ENCODE data around the gene RNF207.
"Not testable (repeated sequence)": the region's sequence is repeated elsewhere in the genome, so short reads cannot be mapped to it uniquely, and the experiment has no call there.

RNF207 gene

GRCh38 chr1:6206520-6206855 is 569 bp downstream of the RNF207 start:
- no peak for DNase-seq

- DNase-seq: no peak
These were observed 1.4 kb downstream of the RNF207 start for GRCh38 chr1:6207075-6207885.

- DNase-seq: no peak
These were observed 2.0 kb downstream of the RNF207 start for GRCh38 chr1:6207921-6208320.

- peak; percentile 25 for DNase-seq
These were observed 3.1 kb downstream of the RNF207 start for GRCh38 chr1:6208723-6209660.

GRCh38 chr1:6209661-6210580 is 4.0 kb downstream of the RNF207 start:
- peak; percentile 25 for DNase-seq

- no peak for DNase-seq
These were observed 4.9 kb downstream of the RNF207 start for GRCh38 chr1:6210591-6211355.

GRCh38 chr1:6211731-6212130 is 5.8 kb downstream of the RNF207 start:
- DNase-seq: no peak

GRCh38 chr1:6212193-6212959 is 6.5 kb downstream of the RNF207 start:
- no peak for DNase-seq

- no peak for DNase-seq
These were observed 12.7 kb downstream of the RNF207 start for GRCh38 chr1:6218375-6219164.

- DNase-seq: not testable (repeated sequence)
These were observed 13.7 kb downstream of the RNF207 start for GRCh38 chr1:6219641-6220040.

- DNase-seq: no peak
These were observed 14.3 kb downstream of the RNF207 start for GRCh38 chr1:6220236-6220635.

GRCh38 chr1:6221210-6221784 is 15.4 kb downstream of the RNF207 start:
- DNase-seq: no peak

- DNase-seq: no peak
These were observed 16.7 kb downstream of the RNF207 start for GRCh38 chr1:6222636-6223035.

GRCh38 chr1:6223617-6224016 is 17.7 kb downstream of the RNF207 start:
- no peak for DNase-seq

- no peak for DNase-seq
These were observed 18.8 kb downstream of the RNF207 start for GRCh38 chr1:6224718-6225117.

GRCh38 chr1:6225651-6226050 is 19.7 kb downstream of the RNF207 start:
- no peak for DNase-seq

- DNase-seq: no peak
These were observed 27.5 kb downstream of the RNF207 start for GRCh38 chr1:6233376-6233775.

GRCh38 chr1:6234502-6235295 is 28.8 kb downstream of the RNF207 start:
- DNase-seq: no peak

GRCh38 chr1:6235296-6235677 is 29.4 kb downstream of the RNF207 start:
- DNase-seq: no peak

All from NCI-H1694 treated with DMSO at 0.1 percent for 48 hours (cell line).